ENCODE measurements around the gene YKT6.
A peak's percentile ranks its signal among the peaks of the same experiment; 100 is the strongest.

YKT6 gene

DNA sequence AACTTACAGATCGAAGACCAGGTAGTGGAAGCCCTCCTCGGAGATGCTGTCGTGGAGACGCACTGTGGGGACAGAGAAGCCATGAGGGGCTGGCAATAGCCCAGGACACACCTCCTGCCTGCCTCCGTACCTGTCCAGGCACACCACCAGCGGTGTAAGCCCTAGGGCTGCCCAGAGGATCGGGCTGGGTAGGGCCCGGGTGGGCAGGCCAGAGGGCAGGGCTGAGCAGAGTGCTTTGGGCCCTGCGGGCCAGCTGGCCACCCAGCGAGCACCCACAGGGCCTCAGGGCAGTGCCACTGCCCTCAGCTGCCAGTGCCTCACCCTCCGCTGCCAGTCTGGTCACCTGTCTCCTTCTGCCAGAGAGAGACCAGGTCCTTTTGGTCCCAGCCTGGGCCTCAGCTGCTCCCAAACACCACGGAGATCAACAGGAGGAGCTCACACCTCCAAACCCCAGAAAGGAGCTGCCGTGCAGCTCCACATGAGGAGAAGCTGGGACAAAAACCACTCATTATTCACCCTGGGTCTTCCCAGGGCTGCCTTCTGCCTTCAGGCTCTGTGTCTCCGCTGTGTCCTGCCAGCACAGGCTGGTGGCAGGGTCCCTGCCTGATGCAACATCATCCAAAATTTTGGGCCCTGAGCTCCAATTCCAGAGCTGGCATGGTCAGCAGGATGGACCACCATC lies 58.2 kb downstream of the YKT6 start:
- H3K36me3 ChIP-seq (ENCODE audit: control insufficient read depth in 2 of 2, insufficient read depth in 1 of 2, low read length in 2 of 2), result no peaks in the 10 kb centered on the region
- no peaks in the 10 kb centered on the region for H3K4me1 ChIP-seq (ENCODE audit: control insufficient read depth, insufficient read depth, low read length)
- no peak overlapping the region for H3K27ac ChIP-seq (ENCODE audit: extremely low read depth, low read depth, low read length)
- no peaks in the 10 kb centered on the region for H3K9me3 ChIP-seq (ENCODE audit: control insufficient read depth, insufficient read depth, low read depth, low read length)
- TF ChIP-seq ZNF621 (tag by site-specific recombination; IDR thresholded peaks at IDR 0.05) (no peak), ZNF302 (tag by site-specific recombination; IDR thresholded peaks at IDR 0.05; ENCODE audit: low read depth) (no peak)
- TF ChIP-seq, protein P1, sequence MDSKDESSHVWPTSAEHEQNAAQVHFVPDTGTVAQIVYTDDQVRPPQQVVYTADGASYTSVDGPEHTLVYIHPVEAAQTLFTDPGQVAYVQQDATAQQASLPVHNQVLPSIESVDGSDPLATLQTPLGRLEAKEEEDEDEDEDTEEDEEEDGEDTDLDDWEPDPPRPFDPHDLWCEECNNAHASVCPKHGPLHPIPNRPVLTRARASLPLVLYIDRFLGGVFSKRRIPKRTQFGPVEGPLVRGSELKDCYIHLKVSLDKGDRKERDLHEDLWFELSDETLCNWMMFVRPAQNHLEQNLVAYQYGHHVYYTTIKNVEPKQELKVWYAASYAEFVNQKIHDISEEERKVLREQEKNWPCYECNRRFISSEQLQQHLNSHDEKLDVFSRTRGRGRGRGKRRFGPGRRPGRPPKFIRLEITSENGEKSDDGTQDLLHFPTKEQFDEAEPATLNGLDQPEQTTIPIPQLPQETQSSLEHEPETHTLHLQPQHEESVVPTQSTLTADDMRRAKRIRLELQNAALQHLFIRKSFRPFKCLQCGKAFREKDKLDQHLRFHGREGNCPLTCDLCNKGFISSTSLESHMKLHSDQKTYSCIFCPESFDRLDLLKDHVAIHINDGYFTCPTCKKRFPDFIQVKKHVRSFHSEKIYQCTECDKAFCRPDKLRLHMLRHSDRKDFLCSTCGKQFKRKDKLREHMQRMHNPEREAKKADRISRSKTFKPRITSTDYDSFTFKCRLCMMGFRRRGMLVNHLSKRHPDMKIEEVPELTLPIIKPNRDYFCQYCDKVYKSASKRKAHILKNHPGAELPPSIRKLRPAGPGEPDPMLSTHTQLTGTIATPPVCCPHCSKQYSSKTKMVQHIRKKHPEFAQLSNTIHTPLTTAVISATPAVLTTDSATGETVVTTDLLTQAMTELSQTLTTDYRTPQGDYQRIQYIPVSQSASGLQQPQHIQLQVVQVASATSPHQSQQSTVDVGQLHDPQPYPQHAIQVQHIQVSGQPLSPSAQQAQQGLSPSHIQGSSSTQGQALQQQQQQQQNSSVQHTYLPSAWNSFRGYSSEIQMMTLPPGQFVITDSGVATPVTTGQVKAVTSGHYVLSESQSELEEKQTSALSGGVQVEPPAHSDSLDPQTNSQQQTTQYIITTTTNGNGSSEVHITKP (tag by site-specific recombination; IDR thresholded peaks at IDR 0.05), result no peak
- ChIA-PET CTCF (interaction anchor here (1.0 kb wide), 1 partner anchor 18 kb away, joined by 3 read pairs; no protein-coding TSS in a partner anchor), POLR2A (no interaction called here)
- H3K4me3 ChIP-seq (ENCODE audit: low read depth, low read length), result no peak overlapping the region

DNA sequence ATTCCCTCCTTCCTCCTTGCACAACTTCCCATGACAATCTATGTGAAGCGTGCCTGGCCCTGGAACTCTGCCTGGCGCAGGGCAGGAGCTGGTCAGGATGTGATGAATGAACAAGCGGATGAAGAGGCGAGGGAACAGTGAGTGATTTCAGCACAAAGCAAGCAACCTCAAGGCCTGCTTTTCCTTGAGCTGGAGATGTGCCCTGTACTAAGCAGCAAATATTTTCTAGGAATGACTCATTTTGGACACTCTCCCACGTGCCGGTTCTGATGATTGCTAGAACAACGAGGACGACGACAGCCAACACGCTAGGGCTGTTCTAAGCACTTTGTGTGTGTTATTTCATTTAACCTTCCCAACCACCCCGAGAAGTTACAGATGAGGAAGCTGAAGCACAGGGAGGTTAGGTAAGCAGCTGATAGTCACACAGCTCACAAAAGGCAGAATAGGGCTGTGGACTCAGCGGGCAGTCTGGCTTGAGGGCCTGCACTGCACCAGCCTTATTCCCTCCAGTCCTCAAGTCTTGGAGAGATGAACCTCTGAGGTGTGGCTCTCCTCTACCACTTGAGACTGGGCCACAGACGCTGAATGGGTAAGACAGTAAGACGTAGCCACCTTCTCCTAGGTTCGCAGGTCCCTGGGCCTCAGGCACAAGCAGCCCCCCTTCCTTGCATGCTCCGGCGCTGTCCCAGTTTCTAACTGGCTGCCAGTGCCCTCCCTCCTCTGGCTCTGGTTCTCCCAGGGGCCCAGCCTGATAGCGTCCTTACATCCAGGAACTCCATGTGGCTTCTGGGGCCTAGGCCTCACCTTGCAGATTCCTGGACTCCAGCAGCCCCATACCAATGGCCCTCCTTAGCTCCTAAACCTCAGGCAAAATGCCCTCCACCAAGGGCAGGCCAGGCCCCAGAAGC lies 59.0 kb downstream of the YKT6 start:
- no peak overlapping the region for H3K4me3 ChIP-seq (ENCODE audit: low read depth, low read length)
- no peak overlapping the region for H3K27ac ChIP-seq (ENCODE audit: extremely low read depth, low read depth, low read length)
- TF ChIP-seq ZBTB17 (tag by site-specific recombination; IDR thresholded peaks at IDR 0.05) (no peak), ZBTB20 (tag by site-specific recombination; IDR thresholded peaks at IDR 0.05) (no peak), ZNF791 (tag by site-specific recombination; IDR thresholded peaks at IDR 0.05) (no peak), ZBTB21 (tag by site-specific recombination; IDR thresholded peaks at IDR 0.05) (no peak), ZNF768 (tag by site-specific recombination; IDR thresholded peaks at IDR 0.05) (0 out of 2 replicates have a peak, but pooled peaks have one; percentile 58)
- POLR2A ChIA-PET, result no interaction called here
- no peaks in the 10 kb centered on the region for H3K36me3 ChIP-seq (ENCODE audit: control insufficient read depth in 2 of 2, insufficient read depth in 1 of 2, low read length in 2 of 2)
- CTCF ChIA-PET, result interaction anchor here (1.0 kb wide), 1 partner anchor 19 kb away, joined by 3 read pairs; no protein-coding TSS in a partner anchor
- no peaks in the 10 kb centered on the region for H3K9me3 ChIP-seq (ENCODE audit: control insufficient read depth, insufficient read depth, low read depth, low read length)
- no peaks in the 10 kb centered on the region for H3K4me1 ChIP-seq (ENCODE audit: control insufficient read depth, insufficient read depth, low read length)

DNA sequence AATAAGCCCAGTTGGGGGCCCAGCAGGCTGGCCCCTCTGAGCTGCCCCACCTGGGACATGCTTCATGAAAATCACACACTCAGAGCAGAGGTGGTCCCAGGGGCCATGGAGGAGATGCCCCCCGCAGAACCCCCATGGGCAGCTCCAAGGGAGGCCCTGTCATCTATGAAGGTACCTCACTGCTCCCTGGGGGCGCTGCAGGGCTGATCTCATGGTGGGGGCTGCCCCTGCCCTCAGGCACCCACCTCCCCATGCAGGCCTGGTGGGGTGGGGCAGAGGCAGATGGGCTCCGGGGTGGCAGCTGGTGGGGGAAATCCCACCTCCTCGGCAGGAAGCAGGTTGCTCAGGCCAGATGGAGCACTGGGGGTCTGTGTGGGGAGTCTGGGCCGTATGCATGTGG lies 60.5 kb downstream of the YKT6 start:
- H3K4me1 ChIP-seq (ENCODE audit: control insufficient read depth, insufficient read depth, low read length), result no peaks in the 10 kb centered on the region
- TF ChIP-seq GLIS1 (tag by site-specific recombination; IDR thresholded peaks at IDR 0.05), result peak; percentile 100
- TF ChIP-seq ZNF561 (tag by site-specific recombination; IDR thresholded peaks at IDR 0.05; ENCODE audit: borderline replicate concordance), result no peak
- no peak for TF ChIP-seq KLF16 (tag by site-specific recombination; IDR thresholded peaks at IDR 0.05)
- no peak for TF ChIP-seq ZNF747 (tag by site-specific recombination; IDR thresholded peaks at IDR 0.05)
- peak; percentile 67 for TF ChIP-seq GLIS2 (tag by site-specific recombination; IDR thresholded peaks at IDR 0.05)
- TF ChIP-seq ZFP69B (tag by site-specific recombination; IDR thresholded peaks at IDR 0.05), result no peak
- TF ChIP-seq YY2 (tag by site-specific recombination; IDR thresholded peaks at IDR 0.05), result no peak
- peak; percentile 87 for TF ChIP-seq ZIC2 (tag by site-specific recombination; IDR thresholded peaks at IDR 0.05)
- H3K9me3 ChIP-seq (ENCODE audit: control insufficient read depth, insufficient read depth, low read depth, low read length), result no peaks in the 10 kb centered on the region
- ChIA-PET POLR2A (no interaction called here), CTCF (no interaction called here)
- no peaks in the 10 kb centered on the region for H3K36me3 ChIP-seq (ENCODE audit: control insufficient read depth in 2 of 2, insufficient read depth in 1 of 2, low read length in 2 of 2)
- H3K4me3 ChIP-seq (ENCODE audit: low read depth, low read length), result no peak overlapping the region
- no peak overlapping the region for H3K27ac ChIP-seq (ENCODE audit: extremely low read depth, low read depth, low read length)

Data from HEK293 (cell line).